ENCODE measurements around the gene GUF1.

- TF ChIP-seq CTBP1 (IDR thresholded peaks at IDR 0.05; ENCODE audit: borderline replicate concordance) (no peak), TARDBP (IDR thresholded peaks at IDR 0.05) (no peak), HDGF (IDR thresholded peaks at IDR 0.05; ENCODE audit: borderline replicate concordance) (no peak), NFRKB (IDR thresholded peaks at IDR 0.05) (no peak), FOXA1 (IDR thresholded peaks at IDR 0.05) (no peak), SUZ12 (IDR thresholded peaks at IDR 0.05) (no peak)
Observed at GRCh38 chr4:44651425-44651824, 26.8 kb upstream of the GUF1 start, which contains the start of gene YIPF7.

All from HEK293T (cell line).